Measurements from ENCODE around the gene ELN. TPM values are rescaled to one million over a fixed set of nuclear protein-coding genes. Genes with fewer than 3 reads are reported as not detected.
A peak's percentile ranks its signal among the peaks of the same experiment; 100 is the strongest.

ELN gene
- total and polyA plus RNA-seq, 2 of the 8 experiments (the other 6 are each of a cell fraction or from before 2014, with no cell fraction given) = 5.1 to 5.6 TPM

DNA sequence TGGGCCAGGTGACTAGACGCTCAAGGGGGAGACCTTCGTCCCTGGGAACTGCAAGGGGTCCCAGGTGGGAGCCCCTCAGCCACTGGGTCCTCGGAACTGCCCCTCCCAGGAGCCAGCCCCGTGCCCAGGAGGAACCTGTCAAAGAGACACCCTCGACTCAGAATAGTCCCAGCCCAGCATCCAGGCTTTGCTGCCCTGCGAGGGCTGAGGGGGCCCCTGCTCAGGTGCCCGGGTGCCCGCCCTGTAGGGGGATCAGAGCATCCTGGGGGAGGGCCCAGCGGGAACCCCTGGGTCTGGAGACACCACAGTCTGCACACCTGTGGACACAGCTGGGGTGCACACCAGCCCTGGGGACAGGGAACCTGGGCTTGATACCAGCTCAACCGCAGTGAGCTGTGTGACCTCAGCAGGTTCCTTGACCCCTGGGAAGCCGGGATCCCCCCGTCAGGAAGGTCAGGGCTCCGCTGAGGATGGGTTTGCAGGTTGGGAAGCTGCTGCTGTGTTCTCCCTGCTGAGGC is 407 bp downstream of the ELN start:
- Histone ChIP-seq H3K4me2 (ENCODE audit: insufficient read depth in 1 of 2, low read depth in 2 of 2, low read length in 2 of 2) (0 out of 4 replicates have a peak overlapping the region, but pooled peaks have one; percentile 36 to 45), H2BK5ac (ENCODE audit: low read depth, low read length) (0 out of 2 replicates have a peak overlapping the region, but pooled peaks have one; percentile 20), H3K9ac (replicated peaks in 1 of 4; ENCODE audit: extremely low read depth in 1 of 4, low read depth in 3 of 4, low read length in 3 of 4) (0 out of 7 replicates have a peak overlapping the region, but pooled peaks of 1 of the 4 experiments have one; percentile 5), H3K23ac (ENCODE audit: insufficient read length) (no peak overlapping the region), H3K14ac (ENCODE audit: insufficient read length) (no peak overlapping the region), H4K91ac (replicated peaks; ENCODE audit: insufficient read length, low read length) (no peak overlapping the region), H3K79me2 (ENCODE audit: control insufficient read depth in 1 of 2, insufficient read depth in 2 of 2, low read length in 2 of 2) (no peaks in the 10 kb centered on the region), H3K36me3 (ENCODE audit: control insufficient read depth in 2 of 4, insufficient read depth in 4 of 4, low read length in 3 of 4) (no peaks in the 10 kb centered on the region), H3K4me3 (ENCODE audit: extremely low read depth in 1 of 4, insufficient read depth in 2 of 4, low read depth in 3 of 4, low read length in 4 of 4) (no peak overlapping the region), H4K8ac (ENCODE audit: extremely low read depth, insufficient read depth, low read length) (peak overlapping the region; percentile 4; the same call in 1 of the 2 replicates), H3K4ac (replicated peaks; ENCODE audit: insufficient read length, low read depth, low read length) (peak overlapping the region; percentile 15), H2AK5ac (ENCODE audit: low read depth, low read length) (peak overlapping the region; percentile 94; the same call in 1 of the 2 replicates), H2BK120ac (replicated peaks; ENCODE audit: low read depth, low read length) (no peak overlapping the region), H3K23me2 (ENCODE audit: low read depth, low read length) (no peaks in the 10 kb centered on the region; the same call in 1 of the 2 replicates), H2BK12ac (ENCODE audit: low read depth, low read length) (0 out of 2 replicates have a peak overlapping the region, but pooled peaks have one; percentile 19), H3K27ac (ENCODE audit: low read depth, low read length) (no peak overlapping the region), H3K56ac (replicated peaks; ENCODE audit: insufficient read length, low read depth, low read length) (no peak overlapping the region), H4K5ac (ENCODE audit: insufficient read length, low read depth, low read length) (no peak overlapping the region), H2BK15ac (ENCODE audit: low read length) (peak overlapping the region; percentile 88; the same call in 1 of the 2 replicates), H3K18ac (ENCODE audit: extremely low read depth, low read length) (no peak overlapping the region; the same call in 1 of the 2 replicates), H3K79me1 (ENCODE audit: low read depth, low read length) (no peaks in the 10 kb centered on the region), H3K27me3 (replicated peaks in 1 of 4; ENCODE audit: control insufficient read depth in 3 of 4, extremely low read depth in 1 of 4, insufficient read depth in 3 of 4, low read length in 3 of 4) (peaks cover 0 to 9% (median 4%) of the 10 kb centered on the region in 4 experiments; a peak in 3 of 7 replicates), H4K20me1 (replicated peaks in 1 of 2; ENCODE audit: control insufficient read depth in 1 of 2, insufficient read depth in 2 of 2, low read length in 2 of 2) (no peaks in the 10 kb centered on the region), H3K4me1 (replicated peaks in 1 of 4; ENCODE audit: control insufficient read depth in 3 of 4, insufficient read depth in 4 of 4, low read length in 3 of 4) (peaks cover 0 to 25% (median 17%) of the 10 kb centered on the region in 4 experiments; a peak in 6 of 7 replicates), H2BK20ac (ENCODE audit: low read length) (no peak overlapping the region), H3K9me3 (ENCODE audit: insufficient read depth in 2 of 2, low read depth in 1 of 2, low read length in 1 of 2) (no peaks in the 10 kb centered on the region), H2AFZ (ENCODE audit: low read length) (no peak overlapping the region; the same call in 1 of the 2 replicates)
- no peak for FAIRE-seq
- CTCF ChIA-PET (ENCODE audit: partially characterized antibody) = interaction anchor here (0.5 to 10.9 kb wide), 10 partner anchors 10 to 164 kb away, joined by 3 to 145 read pairs (median 14); no protein-coding TSS in a partner anchor
- no peak for DNase-seq (ENCODE audit: low read depth in 1 of 2, low spot score in 2 of 2)
- POLR2A ChIA-PET (ENCODE audit: partially characterized antibody) = interaction anchor here (1.6 kb wide), 1 partner anchor 10 kb away, joined by 3 read pairs; no protein-coding TSS in a partner anchor
- WGBS, 2 experiments (ENCODE audit: extremely low coverage in 1 of 2, insufficient coverage in 1 of 2, insufficient read length in 1 of 2, insufficient replicate concordance in 2 of 2, low coverage in 1 of 2, low lambda C conversion rate in 2 of 2, missing lambda C conversion rate in 1 of 2) = 76% methylated on average over 13 of the region's 13 CpGs; no CpG with 5 or more reads in 1 of the 2 experiments
- no peak for TF ChIP-seq TCF12 (IDR thresholded peaks at IDR 0.05; ENCODE audit: low read depth, low read length)
- TF ChIP-seq, protein P1, sequence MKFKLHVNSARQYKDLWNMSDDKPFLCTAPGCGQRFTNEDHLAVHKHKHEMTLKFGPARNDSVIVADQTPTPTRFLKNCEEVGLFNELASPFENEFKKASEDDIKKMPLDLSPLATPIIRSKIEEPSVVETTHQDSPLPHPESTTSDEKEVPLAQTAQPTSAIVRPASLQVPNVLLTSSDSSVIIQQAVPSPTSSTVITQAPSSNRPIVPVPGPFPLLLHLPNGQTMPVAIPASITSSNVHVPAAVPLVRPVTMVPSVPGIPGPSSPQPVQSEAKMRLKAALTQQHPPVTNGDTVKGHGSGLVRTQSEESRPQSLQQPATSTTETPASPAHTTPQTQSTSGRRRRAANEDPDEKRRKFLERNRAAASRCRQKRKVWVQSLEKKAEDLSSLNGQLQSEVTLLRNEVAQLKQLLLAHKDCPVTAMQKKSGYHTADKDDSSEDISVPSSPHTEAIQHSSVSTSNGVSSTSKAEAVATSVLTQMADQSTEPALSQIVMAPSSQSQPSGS (IDR thresholded peaks at IDR 0.05; ENCODE audit: low read length) = no peak
